Left forelimb (tissue), 1 donor: ENCODE data around the gene PIKFYVE.
"Not testable (repeated sequence)": the region's sequence is repeated elsewhere in the genome, so short reads cannot be mapped to it uniquely, and the experiment has no call there.

ENCODE experiments used
- DNase-seq: peaks from one replicate; pipeline ENCODE4 v3.0.0-alpha.2; 2018; ENCODE audit warnings: low spot score

PIKFYVE gene

DNA sequence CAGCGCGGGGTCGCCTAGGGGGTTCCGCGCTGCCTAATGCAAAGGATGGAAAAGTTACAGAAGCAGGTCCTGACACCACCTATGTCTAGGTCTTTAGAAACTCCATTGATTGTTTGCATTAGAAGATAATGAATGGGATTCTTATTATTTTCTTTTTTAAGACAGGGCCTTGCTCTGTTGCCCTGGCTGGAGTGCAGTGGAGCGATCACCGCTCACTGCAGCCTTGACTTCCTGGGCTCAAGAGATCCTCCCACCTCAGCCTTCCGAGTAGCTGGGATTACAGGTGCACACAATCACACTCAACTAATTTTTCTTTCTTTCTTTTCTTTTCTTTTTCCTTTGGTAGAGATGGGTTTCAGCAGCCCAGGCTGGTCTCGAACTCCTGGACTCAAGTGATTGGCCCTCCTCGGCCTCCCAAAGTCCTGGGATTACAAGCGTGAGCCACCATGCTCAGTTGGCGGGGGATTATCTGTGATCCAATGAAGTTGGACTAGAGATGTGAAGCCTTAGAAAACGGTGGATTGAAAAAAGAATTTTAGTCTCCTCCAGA, 10.4 kb upstream of the PIKFYVE start:
- DNase-seq = no peak

DNA sequence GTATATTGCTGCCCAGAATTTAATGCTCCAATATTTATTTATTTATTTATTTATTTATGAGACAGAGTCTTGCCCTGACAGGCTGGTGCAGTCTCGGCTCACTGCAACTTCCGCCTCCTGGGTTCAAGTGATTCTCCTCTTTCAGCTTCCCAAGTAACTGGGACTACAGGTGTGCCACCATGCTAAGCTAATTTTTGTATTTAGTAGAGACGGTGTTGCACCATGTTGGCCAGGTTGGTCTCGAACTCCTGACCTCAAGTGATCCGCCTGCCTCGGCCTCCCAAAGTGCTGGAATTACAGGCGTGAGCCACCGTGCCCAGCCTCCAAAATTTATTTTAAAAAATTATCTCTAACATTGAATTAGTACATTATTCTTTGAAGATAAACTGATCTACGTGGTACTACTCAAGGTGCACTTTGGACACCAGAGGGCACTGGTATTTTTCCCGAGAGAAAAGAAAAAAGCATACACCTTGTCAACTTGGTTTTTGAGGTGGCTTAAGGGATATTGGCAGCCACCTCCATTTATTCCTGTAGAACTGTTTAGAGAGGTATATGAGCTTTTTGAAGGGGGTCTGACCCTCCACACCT, 9.8 kb upstream of the PIKFYVE start:
- DNase-seq = no peak

DNA sequence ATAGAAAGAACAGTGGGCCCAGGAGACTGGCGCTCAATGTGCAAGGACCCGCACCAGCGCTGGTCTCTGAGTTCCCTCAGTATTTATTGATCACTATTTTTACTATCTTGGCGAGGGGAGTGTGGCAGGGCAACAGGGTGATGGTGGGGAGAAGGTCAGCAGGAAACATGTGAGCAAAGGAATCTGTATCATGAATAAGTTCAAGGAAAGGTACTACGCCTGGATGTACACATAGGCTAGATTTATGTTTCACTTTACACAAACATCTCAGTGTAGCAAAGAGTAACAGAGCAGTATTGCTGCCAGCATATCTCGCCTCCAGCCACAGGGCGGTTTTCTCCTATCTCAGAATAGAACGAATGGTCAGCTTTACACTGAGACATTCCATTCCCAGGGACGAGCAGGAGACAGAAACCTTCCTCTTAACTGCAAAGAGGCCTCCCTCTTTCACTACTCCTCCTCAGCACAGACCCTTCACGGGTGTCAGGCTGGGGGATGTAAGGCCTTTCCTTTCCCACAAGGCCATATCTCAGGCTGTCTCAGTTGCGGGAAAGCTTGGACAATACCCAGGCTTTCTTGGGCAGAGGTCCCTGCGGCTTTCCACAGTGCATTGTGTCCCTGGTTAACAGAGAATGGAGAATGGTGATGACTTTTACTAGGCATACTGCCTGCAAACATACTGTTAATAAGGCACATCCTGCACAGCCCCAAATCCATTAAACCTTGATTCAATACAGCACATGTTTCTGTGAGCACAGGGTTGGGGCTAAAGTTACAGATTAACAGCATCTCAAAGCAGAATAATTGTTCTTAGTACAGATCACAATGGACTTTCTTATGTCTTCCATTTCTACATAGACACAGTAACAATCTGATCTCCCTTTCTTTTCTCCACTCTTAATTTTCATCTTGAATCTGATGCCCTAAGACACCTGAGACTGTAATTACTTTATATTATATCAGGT, 8.9 kb upstream of the PIKFYVE start:
- DNase-seq = not testable (repeated sequence)

DNA sequence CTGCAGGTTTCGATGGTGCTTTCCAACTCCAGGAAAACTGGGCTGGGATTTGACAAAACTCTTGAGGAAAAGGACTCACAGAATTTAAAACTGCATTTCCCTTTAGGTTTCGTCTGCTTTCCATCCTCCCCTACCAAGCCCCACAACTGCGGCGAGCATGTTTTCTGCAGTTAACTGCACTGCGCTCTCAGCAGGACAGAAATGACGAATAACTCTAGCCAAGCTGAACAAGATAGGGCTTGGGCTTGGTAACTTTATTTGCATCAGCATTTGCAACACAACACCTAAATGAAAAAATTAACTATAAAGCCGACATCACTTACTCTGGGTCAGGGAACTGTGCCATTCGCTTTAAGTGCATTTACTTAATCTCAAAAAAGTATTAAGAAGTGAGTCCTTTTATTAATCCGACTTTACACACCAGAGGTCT, 669 bp upstream of the PIKFYVE start:
- no peak for DNase-seq

DNA sequence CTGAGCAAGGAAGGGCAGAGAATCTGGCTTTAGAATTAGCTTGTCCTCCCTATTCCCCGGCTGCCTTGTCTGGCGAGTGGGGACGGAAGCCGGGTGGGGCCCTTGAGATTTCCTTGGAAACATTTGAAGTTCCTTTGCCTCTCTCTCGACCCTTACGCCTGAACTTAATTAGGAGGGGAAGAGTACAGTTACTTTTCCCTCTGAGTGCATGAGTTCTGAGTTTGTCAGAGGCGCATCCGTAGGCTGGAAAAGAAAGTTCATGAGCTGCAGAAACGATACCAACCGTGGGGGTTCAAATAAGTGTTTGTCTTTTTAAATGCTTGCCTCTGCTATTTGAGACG, 468 bp downstream of the PIKFYVE start:
- DNase-seq = no peak

DNA sequence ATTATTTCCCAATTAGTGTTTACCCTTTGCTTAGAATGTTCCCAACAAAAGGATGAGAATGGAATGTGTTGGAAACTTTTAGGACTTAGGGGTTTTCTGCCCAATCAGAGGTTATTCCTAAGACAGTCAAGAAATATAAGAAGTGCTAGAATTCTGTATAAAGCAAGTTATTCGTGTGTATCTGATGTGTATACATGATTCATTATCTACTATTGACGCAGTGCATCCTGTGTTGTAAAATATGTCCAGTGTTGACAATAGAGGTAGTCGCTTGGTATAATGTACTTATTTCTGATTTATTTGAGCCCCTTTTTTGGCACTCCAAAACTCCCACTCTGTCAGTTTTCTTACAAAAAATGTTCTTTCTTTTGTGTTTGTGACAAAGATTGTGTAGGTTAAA, 881 bp downstream of the PIKFYVE start:
- DNase-seq = no peak

DNA sequence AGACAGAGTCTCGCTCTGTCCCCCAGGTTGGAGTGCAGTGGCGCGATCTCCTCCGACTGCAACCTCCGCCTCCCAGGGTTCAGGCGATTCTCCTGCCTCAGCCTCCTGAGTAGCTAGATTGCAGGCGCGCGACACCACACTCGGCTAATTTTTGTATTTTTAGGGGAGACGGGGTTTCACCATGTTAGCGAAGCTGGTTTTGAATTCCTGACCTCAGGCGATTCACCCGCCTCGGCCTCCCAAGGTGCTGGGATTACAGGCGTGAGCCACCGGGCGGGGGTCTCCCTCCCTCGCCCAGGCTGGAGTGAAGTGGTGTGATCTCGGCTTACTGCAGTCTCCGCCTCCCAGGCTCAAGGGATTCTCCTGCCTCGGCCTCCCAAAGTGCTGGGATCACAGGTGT, 1.5 kb downstream of the PIKFYVE start:
- not testable (repeated sequence) for DNase-seq

DNA sequence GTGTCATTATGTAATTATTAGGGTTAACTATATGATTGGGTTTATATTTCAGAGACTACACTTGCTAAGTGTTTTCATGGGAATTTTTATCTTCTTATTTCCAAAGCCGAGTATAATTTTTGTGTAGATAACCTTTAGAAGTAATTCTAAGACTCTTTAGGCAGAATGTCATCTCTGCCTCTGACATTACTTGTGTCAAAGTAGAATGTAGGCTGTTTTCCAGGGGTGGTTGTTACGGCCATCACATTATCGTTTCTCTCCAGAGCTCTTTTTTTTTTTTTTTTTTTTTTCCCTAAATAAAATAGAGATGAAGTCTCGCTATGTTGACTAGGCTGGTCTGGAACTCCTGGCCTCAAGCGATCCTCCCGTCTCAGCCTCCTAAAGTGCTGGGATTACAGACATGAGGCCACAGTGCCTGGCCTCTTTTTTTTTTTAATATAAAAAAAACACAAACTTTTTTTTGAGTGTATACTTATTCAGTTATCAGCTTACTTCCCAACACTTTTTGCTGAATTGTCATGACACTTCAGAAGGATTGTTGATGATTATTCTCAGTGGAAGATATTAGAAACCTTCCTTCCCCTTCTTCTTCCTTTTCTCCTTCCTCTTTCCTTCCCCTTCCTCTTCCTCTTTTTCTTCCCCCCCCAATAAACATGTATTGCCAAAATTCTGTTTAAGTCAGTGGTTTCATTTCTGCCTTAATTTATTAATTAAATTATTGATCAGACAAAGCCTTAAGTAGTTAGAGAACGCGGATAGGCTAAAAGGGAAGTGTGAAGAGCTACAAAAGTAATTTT, 2.3 kb downstream of the PIKFYVE start:
- DNase-seq = no peak

DNA sequence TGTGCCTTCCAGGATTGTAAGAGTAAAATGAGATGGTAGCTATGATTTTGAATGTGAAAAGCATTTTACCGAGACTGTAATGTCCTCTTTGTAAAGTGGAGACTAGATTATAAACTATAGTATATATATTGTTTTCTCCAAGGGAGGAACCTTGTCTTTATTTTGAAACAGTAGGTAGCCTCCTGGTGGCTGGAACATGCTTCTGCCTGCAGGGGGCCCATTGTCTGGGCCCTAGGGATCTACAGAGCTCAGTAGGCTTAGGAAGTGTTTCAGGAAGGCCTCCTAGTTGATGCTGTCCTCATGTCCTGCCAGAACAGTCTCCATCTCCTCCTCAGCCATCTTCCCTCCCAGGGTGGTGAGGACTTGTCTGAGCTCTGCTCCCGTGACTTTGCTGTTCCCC, 3.0 kb downstream of the PIKFYVE start:
- DNase-seq = no peak

DNA sequence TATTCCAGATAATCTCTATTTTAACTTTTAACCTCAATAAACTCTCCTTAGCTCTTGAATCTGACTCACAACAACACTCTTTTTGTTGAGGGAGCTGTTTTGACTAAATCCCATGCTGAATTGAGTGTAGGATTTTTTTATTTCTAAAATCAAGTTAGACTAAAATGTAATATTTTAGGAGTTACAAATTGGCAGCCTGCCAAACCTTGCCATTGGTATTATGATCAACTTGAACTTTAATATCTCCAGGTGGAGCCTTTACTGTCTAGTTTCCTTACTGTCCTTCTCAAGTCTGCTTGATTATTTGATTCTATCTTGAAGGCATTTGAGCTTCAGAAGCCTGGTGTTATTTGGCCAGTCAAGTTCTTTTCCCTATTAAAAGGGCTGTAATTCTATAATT, 8.7 kb downstream of the PIKFYVE start:
- no peak for DNase-seq

DNA sequence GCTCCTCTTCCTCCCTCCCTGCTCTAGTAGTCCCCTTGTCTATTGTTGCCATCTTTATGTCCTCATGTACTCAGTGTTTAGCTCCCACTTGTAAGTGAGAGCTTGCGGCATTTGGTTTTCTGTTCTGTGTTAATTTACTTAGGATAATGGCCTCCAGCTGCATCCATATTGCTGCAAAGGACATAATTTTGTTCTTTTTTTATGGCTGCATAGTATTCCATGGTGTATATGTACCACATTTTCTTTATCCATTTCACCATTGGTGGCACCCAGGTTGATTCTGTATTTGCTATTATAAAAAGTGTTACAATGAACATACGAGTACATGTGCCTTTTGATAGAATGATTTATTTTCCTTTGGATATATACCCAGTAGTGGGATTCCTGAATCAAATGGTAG, 12.5 kb downstream of the PIKFYVE start:
- DNase-seq = no peak

DNA sequence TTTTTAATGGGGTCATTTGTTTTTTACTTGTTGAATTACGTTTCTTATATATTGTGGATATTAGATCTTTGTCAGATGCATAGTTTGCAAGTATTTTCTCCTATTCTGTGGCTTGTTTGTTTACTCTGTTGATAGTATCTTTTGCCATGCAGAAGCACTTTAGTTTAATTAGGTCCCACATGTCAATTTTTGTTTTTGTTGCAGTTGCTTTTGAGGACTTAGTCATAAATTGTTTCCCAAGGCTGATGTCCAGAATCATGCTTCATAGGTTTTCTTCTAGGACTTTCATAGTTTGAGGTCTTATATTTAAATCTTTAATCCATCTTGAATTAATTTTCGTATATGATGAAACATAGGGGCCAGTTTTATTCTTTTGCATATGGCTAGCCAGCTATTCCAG, 13.2 kb downstream of the PIKFYVE start:
- DNase-seq = no peak

DNA sequence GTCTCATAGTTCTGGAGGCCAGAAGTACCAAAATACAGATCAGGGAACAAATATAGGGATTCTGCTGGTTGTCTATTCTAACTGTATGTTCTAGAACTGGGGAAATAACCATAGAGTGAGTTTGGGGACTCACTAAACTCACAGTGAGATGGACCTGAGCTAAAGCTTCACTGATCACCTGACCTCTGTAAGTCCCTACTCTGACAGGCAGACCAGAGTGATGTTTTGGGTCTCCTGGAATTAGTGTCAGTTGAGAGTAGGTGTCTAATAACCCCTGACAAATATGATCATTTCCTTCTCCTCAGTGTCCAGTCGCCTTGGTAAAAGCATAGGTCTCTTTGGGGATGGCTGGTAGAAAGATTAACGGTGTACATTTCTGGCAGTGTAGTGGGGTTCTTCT, 14.2 kb downstream of the PIKFYVE start:
- no peak for DNase-seq

DNA sequence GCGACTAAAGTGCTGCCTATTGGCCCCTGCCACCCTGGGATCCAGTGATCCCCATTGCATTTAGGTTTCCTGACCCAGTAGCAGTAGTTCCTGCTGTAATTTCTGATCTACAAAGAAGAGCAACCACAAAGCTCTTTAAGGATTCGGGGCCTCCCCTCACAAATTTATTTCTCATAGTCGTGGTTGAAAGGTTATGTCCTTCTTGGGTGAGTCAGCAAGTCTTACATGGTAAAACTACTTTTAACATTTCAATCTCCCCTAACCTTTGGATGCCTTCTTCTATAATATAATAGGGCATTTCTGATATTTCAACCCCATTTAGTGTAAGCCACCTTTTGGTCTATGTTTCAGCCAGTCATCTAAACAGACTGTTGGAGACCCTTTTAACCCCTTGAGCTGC, 14.9 kb downstream of the PIKFYVE start:
- DNase-seq = no peak

DNA sequence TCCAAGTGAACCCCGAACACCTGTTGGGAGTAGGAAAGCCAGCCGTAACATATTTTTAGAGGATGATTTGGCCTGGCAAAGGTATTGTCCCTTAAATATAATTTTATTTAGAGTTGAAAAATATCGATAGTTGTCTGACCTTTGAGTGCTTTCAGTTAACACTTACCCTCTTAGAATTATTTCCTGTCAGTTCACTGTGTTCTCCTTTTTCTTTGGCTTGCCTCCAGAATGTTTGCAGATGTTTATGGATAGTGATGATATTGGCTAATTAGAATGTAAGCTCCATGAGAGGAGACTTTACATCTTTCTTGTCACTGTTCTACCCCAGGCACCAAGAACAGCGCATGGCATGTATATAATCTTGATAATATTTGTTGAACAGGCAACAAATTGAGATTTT, 19.8 kb downstream of the PIKFYVE start:
- no peak for DNase-seq

DNA sequence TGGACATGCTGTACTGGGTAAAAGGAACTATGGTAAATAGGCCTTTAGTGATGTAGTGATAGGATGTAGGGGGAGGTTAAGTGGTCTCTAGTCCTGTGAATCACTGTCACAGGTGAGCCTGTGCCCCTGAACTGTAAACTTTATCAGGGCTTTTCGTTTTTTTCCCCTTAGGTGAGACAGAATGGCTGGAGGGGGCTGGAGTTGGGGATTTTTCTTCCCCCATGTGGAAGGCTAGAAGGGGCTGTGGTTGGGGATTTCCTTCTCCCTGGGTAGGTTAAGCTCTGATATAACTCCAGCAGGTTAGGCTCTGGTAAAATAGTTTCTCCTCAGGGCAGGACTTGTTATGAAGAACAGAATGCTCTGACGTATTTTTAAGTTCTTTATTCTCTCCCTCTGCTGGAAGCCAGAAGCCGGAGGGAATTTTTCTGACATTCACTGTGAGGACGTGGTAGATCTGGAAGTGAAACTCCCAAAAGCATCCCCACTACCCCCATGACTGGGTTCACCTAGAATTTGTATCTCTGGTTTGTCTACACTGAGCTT, 28.5 kb downstream of the PIKFYVE start:
- DNase-seq = no peak

DNA sequence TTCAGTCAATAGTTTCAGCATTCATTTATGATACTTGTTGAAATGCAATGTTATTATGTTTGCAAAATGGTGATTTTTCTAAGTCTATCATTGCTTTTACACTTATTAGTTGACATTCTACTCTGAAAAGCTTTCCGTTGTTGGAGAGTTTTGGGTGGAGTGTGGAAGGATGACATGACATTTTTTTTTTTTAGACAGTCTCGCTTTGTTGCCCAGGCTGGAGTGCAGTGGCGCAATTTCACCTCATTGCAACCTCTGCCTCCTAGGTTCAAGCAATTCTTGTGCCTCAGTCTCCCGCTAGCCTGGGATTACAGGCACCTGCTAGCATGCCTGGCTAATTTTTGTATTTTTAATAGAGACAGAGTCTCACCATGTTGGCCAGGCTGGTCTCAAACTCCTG, 29.8 kb downstream of the PIKFYVE start:
- no peak for DNase-seq

DNA sequence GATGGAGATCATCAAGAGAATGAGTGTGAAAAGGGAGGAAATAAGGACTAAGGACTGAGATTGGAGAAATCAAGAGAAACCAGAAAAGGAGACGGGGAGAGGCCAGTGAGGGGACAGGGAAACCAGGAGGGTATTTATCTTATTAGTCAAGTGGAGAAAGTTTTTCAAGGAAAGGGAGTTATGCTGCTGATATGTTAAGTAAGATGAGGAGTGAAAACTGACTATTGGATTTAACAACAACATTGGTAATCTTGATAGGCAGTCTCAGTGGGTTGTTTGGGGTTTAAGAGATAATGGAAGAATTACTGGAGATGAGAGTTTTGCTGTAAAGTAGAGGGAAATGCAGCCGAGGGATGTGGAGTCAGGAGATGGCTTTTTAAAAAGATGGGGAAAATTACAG, 30.6 kb downstream of the PIKFYVE start:
- no peak for DNase-seq

DNA sequence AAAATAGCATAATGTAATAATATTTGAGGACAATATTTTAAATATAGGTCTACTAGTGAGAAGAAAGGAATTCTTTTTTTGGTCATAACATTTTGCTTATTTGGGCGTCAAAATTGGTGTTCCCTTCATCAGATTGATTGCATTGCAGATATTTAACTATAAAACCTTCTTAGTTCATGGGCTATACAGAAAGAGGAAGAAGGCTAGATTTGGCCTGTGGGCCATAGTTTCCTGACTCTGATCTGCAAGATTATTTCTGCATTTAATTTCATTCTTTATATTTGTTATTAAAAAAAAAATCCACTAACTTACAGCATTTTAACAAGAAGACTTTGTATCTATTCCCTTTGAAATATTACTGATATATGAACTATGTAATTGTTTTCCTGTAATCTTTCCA, 31.9 kb downstream of the PIKFYVE start:
- no peak for DNase-seq

DNA sequence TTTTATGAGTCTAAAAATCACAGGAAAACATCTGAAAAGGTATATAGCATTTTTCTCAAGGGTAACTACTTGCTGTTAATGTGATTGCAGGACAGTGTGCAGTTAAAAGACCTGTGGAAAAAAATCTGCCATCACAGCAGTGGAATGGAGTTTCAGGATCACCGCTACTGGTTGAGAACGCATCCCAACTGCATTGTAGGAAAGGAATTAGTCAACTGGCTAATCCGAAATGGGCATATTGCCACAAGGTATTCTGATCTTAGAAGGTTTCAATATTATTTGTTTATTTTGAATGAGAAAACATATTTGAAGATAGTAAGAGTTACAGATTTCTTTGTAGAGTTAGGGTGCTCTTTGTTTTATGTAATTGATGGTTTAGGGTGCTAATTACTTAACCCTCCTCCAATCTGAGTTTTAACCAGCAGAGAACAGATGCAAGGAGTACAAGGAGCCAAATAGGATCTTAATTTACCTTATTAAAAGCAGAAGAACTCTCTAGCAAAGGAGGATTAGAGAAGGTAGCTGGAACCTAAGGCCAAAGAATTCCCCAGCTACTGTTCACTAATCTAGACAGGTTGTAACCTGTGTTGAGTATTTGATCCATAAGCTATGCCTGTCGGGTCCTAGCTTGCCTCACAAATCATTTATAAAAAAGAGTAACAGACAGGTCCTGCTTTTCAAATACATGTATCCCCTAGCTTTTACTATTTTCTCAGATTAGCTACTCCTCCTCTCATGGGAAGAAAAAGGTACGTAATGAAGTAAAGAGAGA, 35.0 kb downstream of the PIKFYVE start:
- no peak for DNase-seq

DNA sequence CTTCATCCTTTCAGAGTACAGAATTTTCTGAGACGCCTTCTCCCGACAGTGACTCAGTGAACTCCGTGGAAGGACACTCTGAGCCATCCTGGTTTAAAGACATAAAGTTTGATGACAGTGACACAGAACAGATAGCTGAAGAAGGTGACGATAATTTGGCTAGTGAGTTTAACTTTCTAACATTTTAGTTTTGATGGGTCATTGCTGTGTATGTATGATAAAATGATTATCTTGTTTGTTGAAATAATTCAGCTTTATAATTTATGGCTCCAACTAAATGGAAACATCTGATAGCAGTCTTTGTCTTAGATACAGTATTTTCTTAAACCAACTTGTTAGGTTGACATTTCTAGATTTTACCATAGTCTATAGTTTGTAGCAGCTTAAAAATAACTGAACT, 38.1 kb downstream of the PIKFYVE start:
- DNase-seq = no peak

DNA sequence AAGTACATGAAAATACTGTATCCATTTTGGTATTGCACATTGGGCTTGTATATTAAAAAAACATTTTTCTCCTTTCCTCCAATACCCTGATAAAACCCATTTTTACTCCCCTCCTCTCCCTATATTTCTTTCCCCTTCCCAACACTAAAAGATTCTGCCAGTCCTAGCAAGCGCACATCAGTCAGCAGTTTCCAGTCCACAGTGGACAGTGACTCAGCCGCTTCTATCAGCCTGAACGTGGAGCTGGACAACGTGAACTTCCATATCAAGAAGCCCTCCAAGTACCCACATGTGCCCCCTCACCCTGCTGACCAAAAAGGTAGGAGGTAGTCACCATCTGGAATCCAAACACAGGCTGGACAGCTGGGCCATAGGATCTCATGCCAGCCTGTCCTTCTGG, 38.6 kb downstream of the PIKFYVE start:
- no peak for DNase-seq
